ENCODE results near the gene LRP1B.
"Not testable (repeated sequence)": the region's sequence is repeated elsewhere in the genome, so short reads cannot be mapped to it uniquely, and the experiment has no call there.

LRP1B gene

GRCh38 chr2:141888987-141889555 is 241.7 kb downstream of the LRP1B start:
- no peak for DNase-seq (ENCODE audit: low read depth in 2 of 2)

- no peak for DNase-seq (ENCODE audit: low read depth in 2 of 2)
Measured at GRCh38 chr2:141887363-141887762, 243.5 kb downstream of the LRP1B start.

GRCh38 chr2:141878016-141878415 is 252.8 kb downstream of the LRP1B start:
- no peak for DNase-seq (ENCODE audit: low read depth in 2 of 2)

- no peak for DNase-seq (ENCODE audit: low read depth in 2 of 2)
Measured at GRCh38 chr2:141871913-141872634, 258.7 kb downstream of the LRP1B start.

GRCh38 chr2:141869572-141869971 is 261.2 kb downstream of the LRP1B start:
- no peak for DNase-seq (ENCODE audit: low read depth in 2 of 2)

- DNase-seq (ENCODE audit: low read depth in 2 of 2) = no peak
Measured at GRCh38 chr2:141863964-141864363, 266.9 kb downstream of the LRP1B start.

- DNase-seq (ENCODE audit: low read depth in 2 of 2) = no peak
Measured at GRCh38 chr2:141856215-141856919, 274.4 kb downstream of the LRP1B start.

GRCh38 chr2:141848191-141848590 is 282.6 kb downstream of the LRP1B start:
- DNase-seq (ENCODE audit: low read depth in 2 of 2) = no peak

- no peak for DNase-seq (ENCODE audit: low read depth in 2 of 2)
Measured at GRCh38 chr2:141844231-141844630, 286.6 kb downstream of the LRP1B start.

- no peak for DNase-seq (ENCODE audit: low read depth in 2 of 2)
Measured at GRCh38 chr2:141835103-141835502, 295.7 kb downstream of the LRP1B start.

- no peak for DNase-seq (ENCODE audit: low read depth in 2 of 2)
Measured at GRCh38 chr2:141828761-141829160, 302.1 kb downstream of the LRP1B start.

- no peak for DNase-seq (ENCODE audit: low read depth in 2 of 2)
Measured at GRCh38 chr2:141824790-141825189, 306.0 kb downstream of the LRP1B start.

GRCh38 chr2:141820893-141821292 is 309.9 kb downstream of the LRP1B start:
- DNase-seq (ENCODE audit: low read depth in 2 of 2) = no peak

GRCh38 chr2:141815320-141815719 is 315.5 kb downstream of the LRP1B start:
- DNase-seq (ENCODE audit: low read depth in 2 of 2) = not testable (repeated sequence)

GRCh38 chr2:141814150-141814549 is 316.7 kb downstream of the LRP1B start:
- no peak for DNase-seq (ENCODE audit: low read depth in 2 of 2)

GRCh38 chr2:141810148-141810547 is 320.7 kb downstream of the LRP1B start:
- DNase-seq (ENCODE audit: low read depth in 2 of 2) = no peak

GRCh38 chr2:141806090-141806489 is 324.7 kb downstream of the LRP1B start:
- no peak for DNase-seq (ENCODE audit: low read depth in 2 of 2)

- DNase-seq (ENCODE audit: low read depth in 2 of 2) = no peak
Measured at GRCh38 chr2:141805302-141805701, 325.5 kb downstream of the LRP1B start.

GRCh38 chr2:141796449-141796848 is 334.4 kb downstream of the LRP1B start:
- no peak for DNase-seq (ENCODE audit: low read depth in 2 of 2)

GRCh38 chr2:141791521-141791920 is 339.3 kb downstream of the LRP1B start:
- DNase-seq (ENCODE audit: low read depth in 2 of 2) = no peak

- DNase-seq (ENCODE audit: low read depth in 2 of 2) = no peak
Measured at GRCh38 chr2:141782574-141782973, 348.2 kb downstream of the LRP1B start.

GRCh38 chr2:141778315-141778835 is 352.4 kb downstream of the LRP1B start:
- no peak for DNase-seq (ENCODE audit: low read depth in 2 of 2)

- no peak for DNase-seq (ENCODE audit: low read depth in 2 of 2)
Measured at GRCh38 chr2:141770530-141770929, 360.3 kb downstream of the LRP1B start.
